Activated CD4-positive, alpha-beta T cell treated with anti-CD3 and anti-CD28 coated beads, Interleukin-2, Interleukin-4, amounts not matched to agents 100 ng/mL and 50 ng/mL, durations not matched to agents 16 hours and 8 hours (primary cell): ENCODE data around the gene SLC17A8.
"Not testable (repeated sequence)": the region's sequence is repeated elsewhere in the genome, so short reads cannot be mapped to it uniquely, and the experiment has no call there.

Source experiments
- DNase-seq: peaks from one replicate; pipeline ENCODE4 v3.0.0-alpha.2; 2020; ENCODE audit warnings: low spot score

Gene SLC17A8

GRCh38 chr12:100356644-100357223 lies at the start of gene SLC17A8:
Gene SLC17A8, plus strand, starts transcription at chr12:100357074. Its CDS starts 318 bp downstream, at chr12:100357392.
- DNase-seq: no peak

GRCh38 chr12:100308138-100308537 lies 48.7 kb upstream of the SLC17A8 start:
- DNase-seq: not testable (repeated sequence)

- no peak for DNase-seq
Observed at GRCh38 chr12:100311317-100311716, 45.6 kb upstream of the SLC17A8 start.

- DNase-seq: no peak
Observed at GRCh38 chr12:100317371-100317770, 39.5 kb upstream of the SLC17A8 start.

- DNase-seq: no peak
Observed at GRCh38 chr12:100324498-100324897, 32.4 kb upstream of the SLC17A8 start.

- no peak for DNase-seq
Observed at GRCh38 chr12:100326208-100326607, 30.7 kb upstream of the SLC17A8 start.

- peak; percentile 2 for DNase-seq
Observed at GRCh38 chr12:100329800-100330199, 27.1 kb upstream of the SLC17A8 start.

GRCh38 chr12:100331871-100332270 lies 25.0 kb upstream of the SLC17A8 start:
- DNase-seq: no peak

GRCh38 chr12:100332852-100333251 lies 24.0 kb upstream of the SLC17A8 start:
- DNase-seq: no peak

- DNase-seq: no peak
Observed at GRCh38 chr12:100337299-100337698, 19.6 kb upstream of the SLC17A8 start.

- DNase-seq: no peak
Observed at GRCh38 chr12:100337727-100338126, 19.1 kb upstream of the SLC17A8 start.

GRCh38 chr12:100339071-100339470 lies 17.8 kb upstream of the SLC17A8 start:
- no peak for DNase-seq

GRCh38 chr12:100342897-100343296 lies 14.0 kb upstream of the SLC17A8 start:
- DNase-seq: not testable (repeated sequence)

GRCh38 chr12:100344351-100344750 lies 12.5 kb upstream of the SLC17A8 start:
- DNase-seq: not testable (repeated sequence)

- DNase-seq: no peak
Observed at GRCh38 chr12:100345020-100345767, 11.7 kb upstream of the SLC17A8 start.

GRCh38 chr12:100346660-100347059 lies 10.2 kb upstream of the SLC17A8 start:
- DNase-seq: no peak

- DNase-seq: no peak
Observed at GRCh38 chr12:100348657-100349454, 8.0 kb upstream of the SLC17A8 start.

GRCh38 chr12:100359248-100359647 lies 2.4 kb downstream of the SLC17A8 start:
- DNase-seq: no peak

GRCh38 chr12:100359822-100360221 lies 2.9 kb downstream of the SLC17A8 start:
- DNase-seq: no peak

GRCh38 chr12:100360450-100360849 lies 3.6 kb downstream of the SLC17A8 start:
- DNase-seq: no peak

GRCh38 chr12:100364324-100364723 lies 7.5 kb downstream of the SLC17A8 start:
- DNase-seq: no peak

- no peak for DNase-seq
Observed at GRCh38 chr12:100365411-100365810, 8.5 kb downstream of the SLC17A8 start.

- DNase-seq: no peak
Observed at GRCh38 chr12:100368066-100368465, 11.2 kb downstream of the SLC17A8 start.
